ENCODE data around the gene CCDC43. TPM values are rescaled to one million over a fixed set of nuclear protein-coding genes. Genes with fewer than 3 reads are reported as not detected.

CCDC43 gene
- total and polyA plus RNA-seq, 2 donors (not counting 1 experiment from before 2014, with no cell fraction given) = 27.9 to 35.2 TPM

DNA sequence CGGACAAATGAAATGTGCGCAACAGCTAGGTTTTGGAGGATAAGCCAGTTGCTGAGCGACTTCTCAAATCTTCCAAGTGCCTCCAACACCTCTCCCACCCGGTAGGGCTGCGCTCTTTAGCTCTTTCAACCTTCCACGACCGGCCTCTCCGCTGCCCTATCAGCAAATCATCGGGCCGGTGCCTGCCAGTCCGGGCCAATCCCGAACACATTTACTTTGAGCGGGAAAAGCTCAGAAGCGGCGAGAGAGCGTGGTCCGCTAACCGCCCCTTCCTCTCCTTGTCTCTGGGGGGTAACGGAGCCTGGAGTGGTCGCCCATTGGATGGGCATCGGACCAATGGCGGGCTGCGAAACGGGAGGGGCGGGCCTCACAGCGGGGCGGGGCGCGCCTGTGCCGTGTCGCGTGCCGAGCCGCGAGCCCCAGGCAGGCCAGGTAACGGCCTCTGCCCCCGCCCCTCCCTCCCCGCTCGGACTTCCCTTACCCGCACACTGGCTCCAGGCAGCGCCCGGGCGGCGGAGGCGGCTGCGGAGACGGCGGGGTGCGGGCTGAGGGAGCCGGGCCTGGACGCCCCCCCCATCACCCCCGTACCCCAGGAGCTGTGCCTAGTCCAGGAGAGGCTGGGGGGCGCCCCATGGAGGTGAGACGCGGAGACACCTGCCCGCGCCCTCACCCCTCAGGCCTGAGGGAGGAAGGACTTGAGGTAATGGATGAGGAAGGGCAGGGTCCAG, 33.4 kb downstream of the CCDC43 start, which contains the start of gene MEIOC:
TSS of gene MEIOC (plus strand) at position 486 of the 728 bp plus-strand sequence. CDS start at position 632, 146 bp downstream.
- Histone ChIP-seq H3K27me3 (ENCODE audit: control insufficient read depth, insufficient read depth, low read length) (peaks cover 14% of the 10 kb centered on the region), H3K36me3 (ENCODE audit: control insufficient read depth, insufficient read depth, low read length) (no peaks in the 10 kb centered on the region), H3K27ac (ENCODE audit: insufficient read depth, low read length) (no peak within 1 kb of the TSS), H3K9me3 (ENCODE audit: control insufficient read depth, insufficient read depth, low read depth, low read length) (no peaks in the 10 kb centered on the region), H3K4me3 (replicated peaks in 1 of 4; ENCODE audit: control extremely low read depth in 1 of 4, insufficient read depth in 1 of 4, low read depth in 3 of 4, low read length in 4 of 4) (no peak within 1 kb of the TSS), H3K4me2 (ENCODE audit: extremely low read depth, insufficient read depth, low read length) (peak within 1 kb of the TSS; percentile 8), H3K79me2 (ENCODE audit: control insufficient read depth, insufficient read depth, low read length) (no peaks in the 10 kb centered on the region), H4K20me1 (ENCODE audit: control insufficient read depth, extremely low read depth, insufficient read depth, low read length) (no peaks in the 10 kb centered on the region), H3K4me1 (ENCODE audit: control insufficient read depth, extremely low read depth, insufficient read depth, low read length) (no peaks in the 10 kb centered on the region), H2AFZ (ENCODE audit: low read length) (no peak within 1 kb of the TSS), H3K9ac (ENCODE audit: insufficient read depth, low read length) (no peak within 1 kb of the TSS)
- DNase-seq (ENCODE audit: low read depth in 2 of 2) = peak in 1 of 2 donors; percentile 11
- TF ChIP-seq EZH2 (IDR thresholded peaks at IDR 0.05; ENCODE audit: low read length, missing control alignments) (peak; percentile 90), CTCF (conservative IDR thresholded peaks at IDR 0.05 in 1 of 2, IDR thresholded peaks at IDR 0.05 in 1 of 2; ENCODE audit: low read depth in 1 of 2, low read length in 2 of 2) (no peak)

DNA sequence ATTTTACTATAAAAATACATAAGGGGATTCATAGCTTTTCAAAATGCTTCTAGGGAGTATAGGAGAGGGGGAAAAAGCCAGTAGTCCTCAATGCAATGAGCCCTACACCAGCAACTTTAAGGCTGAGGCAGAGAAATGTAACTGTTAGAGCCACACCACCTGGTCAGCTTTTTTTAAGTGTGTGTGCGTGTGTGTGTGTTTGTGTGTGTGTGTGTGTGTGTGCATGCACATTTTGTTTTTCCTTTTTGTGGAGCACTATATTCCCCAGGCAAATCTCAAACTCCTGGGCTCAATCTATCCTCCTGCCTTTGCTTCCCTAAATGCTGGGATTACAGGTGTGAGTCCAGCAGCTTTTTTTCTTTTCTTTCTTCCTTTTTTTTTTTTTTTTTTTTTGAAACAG, 35.6 kb downstream of the CCDC43 start:
- no peaks in the 10 kb centered on the region for H3K9me3 ChIP-seq (ENCODE audit: control insufficient read depth, insufficient read depth, low read depth, low read length)
- TF ChIP-seq EZH2 (IDR thresholded peaks at IDR 0.05; ENCODE audit: low read length, missing control alignments) (no peak), CTCF (conservative IDR thresholded peaks at IDR 0.05 in 1 of 2, IDR thresholded peaks at IDR 0.05 in 1 of 2; ENCODE audit: low read depth in 1 of 2, low read length in 2 of 2) (no peak)
- H3K27ac ChIP-seq (ENCODE audit: insufficient read depth, low read length) = no peak overlapping the region
- DNase-seq (ENCODE audit: low read depth in 2 of 2) = no peak
- no peak overlapping the region for H3K9ac ChIP-seq (ENCODE audit: insufficient read depth, low read length)
- H2AFZ ChIP-seq (ENCODE audit: low read length) = no peak overlapping the region
- H3K27me3 ChIP-seq (ENCODE audit: control insufficient read depth, insufficient read depth, low read length) = peaks cover 14% of the 10 kb centered on the region
- H4K20me1 ChIP-seq (ENCODE audit: control insufficient read depth, extremely low read depth, insufficient read depth, low read length) = no peaks in the 10 kb centered on the region
- H3K4me2 ChIP-seq (ENCODE audit: extremely low read depth, insufficient read depth, low read length) = no peak overlapping the region
- no peaks in the 10 kb centered on the region for H3K79me2 ChIP-seq (ENCODE audit: control insufficient read depth, insufficient read depth, low read length)
- H3K36me3 ChIP-seq (ENCODE audit: control insufficient read depth, insufficient read depth, low read length) = no peaks in the 10 kb centered on the region
- H3K4me3 ChIP-seq (replicated peaks in 1 of 4; ENCODE audit: control extremely low read depth in 1 of 4, insufficient read depth in 1 of 4, low read depth in 3 of 4, low read length in 4 of 4) = no peak overlapping the region
- no peaks in the 10 kb centered on the region for H3K4me1 ChIP-seq (ENCODE audit: control insufficient read depth, extremely low read depth, insufficient read depth, low read length)

DNA sequence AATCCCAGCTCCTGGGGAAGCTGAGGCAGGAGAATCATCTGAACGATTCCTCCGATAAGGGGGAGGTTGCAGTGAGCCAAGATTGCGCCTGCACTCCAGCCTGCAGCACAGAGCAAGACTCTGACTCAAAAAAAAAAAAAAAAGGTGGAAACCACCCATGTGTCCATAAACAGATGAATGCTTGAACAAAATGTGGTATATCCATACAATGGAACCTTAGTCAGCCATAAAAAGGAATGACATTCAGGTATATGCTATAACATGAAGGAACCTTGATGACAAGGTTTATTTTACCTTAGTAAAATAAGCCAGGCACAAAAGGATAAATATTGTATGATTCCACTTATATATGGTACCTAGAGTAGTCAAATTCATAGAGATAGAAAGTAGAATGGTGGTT, 36.2 kb downstream of the CCDC43 start:
- H3K4me1 ChIP-seq (ENCODE audit: control insufficient read depth, extremely low read depth, insufficient read depth, low read length) = no peaks in the 10 kb centered on the region
- TF ChIP-seq CTCF (conservative IDR thresholded peaks at IDR 0.05 in 1 of 2, IDR thresholded peaks at IDR 0.05 in 1 of 2; ENCODE audit: low read depth in 1 of 2, low read length in 2 of 2) = no peak
- TF ChIP-seq EZH2 (IDR thresholded peaks at IDR 0.05; ENCODE audit: low read length, missing control alignments) = no peak
- no peak overlapping the region for H3K4me3 ChIP-seq (replicated peaks in 1 of 4; ENCODE audit: control extremely low read depth in 1 of 4, insufficient read depth in 1 of 4, low read depth in 3 of 4, low read length in 4 of 4)
- no peak overlapping the region for H3K4me2 ChIP-seq (ENCODE audit: extremely low read depth, insufficient read depth, low read length)
- no peaks in the 10 kb centered on the region for H3K9me3 ChIP-seq (ENCODE audit: control insufficient read depth, insufficient read depth, low read depth, low read length)
- H3K36me3 ChIP-seq (ENCODE audit: control insufficient read depth, insufficient read depth, low read length) = no peaks in the 10 kb centered on the region
- no peak overlapping the region for H3K9ac ChIP-seq (ENCODE audit: insufficient read depth, low read length)
- no peak overlapping the region for H2AFZ ChIP-seq (ENCODE audit: low read length)
- no peaks in the 10 kb centered on the region for H3K79me2 ChIP-seq (ENCODE audit: control insufficient read depth, insufficient read depth, low read length)
- peaks cover 14% of the 10 kb centered on the region for H3K27me3 ChIP-seq (ENCODE audit: control insufficient read depth, insufficient read depth, low read length)
- DNase-seq (ENCODE audit: low read depth in 2 of 2) = no peak
- H3K27ac ChIP-seq (ENCODE audit: insufficient read depth, low read length) = no peak overlapping the region
- H4K20me1 ChIP-seq (ENCODE audit: control insufficient read depth, extremely low read depth, insufficient read depth, low read length) = no peaks in the 10 kb centered on the region
